HG03520 (cell line): ENCODE results near the gene KLK8.

Experiments
- ATAC-seq: cut with Tn5 transposase; IDR thresholded peaks from one replicate; pipeline ENCODE4 v1.9.1; 2021; ENCODE audit warnings: mild to moderate bottlenecking, moderate library complexity; ENCODE audit not compliant: unreplicated experiment

KLK8 gene

GRCh38 chr19:51018745-51019543, 17.5 kb upstream of the KLK8 start:
- no peak for ATAC-seq

GRCh38 chr19:51016798-51017683, 15.6 kb upstream of the KLK8 start:
- ATAC-seq: no peak

GRCh38 chr19:51015691-51016267, 14.4 kb upstream of the KLK8 start:
- ATAC-seq: no peak

GRCh38 chr19:51014242-51014641, 12.8 kb upstream of the KLK8 start:
- ATAC-seq: no peak

GRCh38 chr19:51012661-51013190, 11.3 kb upstream of the KLK8 start:
- ATAC-seq: no peak

- no peak for ATAC-seq
Measured at GRCh38 chr19:51010066-51010795, 8.8 kb upstream of the KLK8 start.

GRCh38 chr19:51009061-51009891, 7.9 kb upstream of the KLK8 start:
- ATAC-seq: no peak

- ATAC-seq: no peak
Measured at GRCh38 chr19:51007488-51007887, 6.1 kb upstream of the KLK8 start.

GRCh38 chr19:51006406-51006805, 5.0 kb upstream of the KLK8 start:
- no peak for ATAC-seq

GRCh38 chr19:51005248-51005647, 3.8 kb upstream of the KLK8 start:
- no peak for ATAC-seq

- ATAC-seq: no peak
Measured at GRCh38 chr19:51003316-51003715, 1.9 kb upstream of the KLK8 start.

GRCh38 chr19:51002542-51003311, 1.3 kb upstream of the KLK8 start:
- no peak for ATAC-seq

- no peak for ATAC-seq
Measured at GRCh38 chr19:51002089-51002532, 707 bp upstream of the KLK8 start.

- ATAC-seq: no peak
Measured at GRCh38 chr19:51000981-51001380, 423 bp downstream of the KLK8 start.

- no peak for ATAC-seq
Measured at GRCh38 chr19:51000426-51000825, 978 bp downstream of the KLK8 start.

- no peak for ATAC-seq
Measured at GRCh38 chr19:50998686-50999085, 2.7 kb downstream of the KLK8 start.

GRCh38 chr19:50998061-50998460, 3.3 kb downstream of the KLK8 start:
- no peak for ATAC-seq

- no peak for ATAC-seq
Measured at GRCh38 chr19:50994129-50994528, 7.3 kb downstream of the KLK8 start.

- ATAC-seq: no peak
Measured at GRCh38 chr19:50992666-50993035, 8.8 kb downstream of the KLK8 start.
